ENCODE data around the gene DYRK1A. TPM values are rescaled to one million over a fixed set of nuclear protein-coding genes. Genes with fewer than 3 reads are reported as not detected.
A peak's percentile ranks its signal among the peaks of the same experiment; 100 is the strongest.

DYRK1A gene
- total RNA-seq, 1 experiment from 2014 or later, result 79.8 TPM

GRCh38 chr21:37449302-37449937, 82.8 kb downstream of the DYRK1A start:
- peak; percentile 48 for DNase-seq (ENCODE audit: low read depth)

DNA sequence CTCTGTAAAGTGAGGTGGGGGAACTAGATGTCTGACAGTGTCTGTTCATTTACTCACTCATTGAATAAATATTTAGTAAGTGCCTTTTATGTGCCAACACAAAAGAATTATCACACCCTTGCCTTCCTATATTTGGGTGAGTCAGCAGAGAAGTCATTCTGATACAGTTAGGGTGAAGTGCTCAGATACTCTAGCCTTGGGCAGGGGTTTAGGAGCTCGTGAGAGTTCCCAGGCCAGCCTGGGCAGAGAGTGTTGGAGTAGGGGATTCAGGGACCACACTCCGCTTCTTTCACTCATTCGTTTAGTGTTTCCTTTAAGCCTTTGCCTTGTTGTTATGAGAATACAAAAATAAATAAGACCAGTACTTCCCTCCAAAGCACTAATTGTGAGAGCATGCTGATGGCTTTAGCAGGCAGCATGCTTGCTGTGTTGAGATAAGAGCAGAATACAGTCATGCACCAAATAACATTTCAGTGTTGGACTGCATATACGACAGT, 83.9 kb downstream of the DYRK1A start:
- DNase-seq (ENCODE audit: low read depth), result peak; percentile 80

GRCh38 chr21:37451446-37451845, 84.9 kb downstream of the DYRK1A start:
- no peak for DNase-seq (ENCODE audit: low read depth)

GRCh38 chr21:37452227-37452626, 85.7 kb downstream of the DYRK1A start:
- peak; percentile 93 for DNase-seq (ENCODE audit: low read depth)

DNA sequence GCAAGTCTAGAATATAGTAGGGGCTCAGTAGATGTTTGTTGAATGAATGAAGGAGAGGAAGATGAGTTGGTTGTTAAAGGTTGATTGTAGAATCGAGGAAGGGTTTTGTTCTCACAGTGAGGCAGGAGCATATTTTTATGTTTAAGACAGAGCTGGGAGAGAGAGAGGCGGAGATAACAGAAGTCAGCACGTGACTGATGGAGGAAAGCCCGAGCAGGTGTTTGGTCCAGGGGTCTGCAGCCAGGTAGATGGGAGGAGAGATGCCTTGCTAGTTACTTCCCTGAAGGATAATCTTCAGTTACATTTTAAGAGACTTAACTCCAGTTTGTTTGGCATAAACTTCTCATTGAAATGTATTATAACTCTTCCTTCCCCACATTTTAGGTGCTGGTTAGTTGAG, 86.8 kb downstream of the DYRK1A start:
- no peak for DNase-seq (ENCODE audit: low read depth)

DNA sequence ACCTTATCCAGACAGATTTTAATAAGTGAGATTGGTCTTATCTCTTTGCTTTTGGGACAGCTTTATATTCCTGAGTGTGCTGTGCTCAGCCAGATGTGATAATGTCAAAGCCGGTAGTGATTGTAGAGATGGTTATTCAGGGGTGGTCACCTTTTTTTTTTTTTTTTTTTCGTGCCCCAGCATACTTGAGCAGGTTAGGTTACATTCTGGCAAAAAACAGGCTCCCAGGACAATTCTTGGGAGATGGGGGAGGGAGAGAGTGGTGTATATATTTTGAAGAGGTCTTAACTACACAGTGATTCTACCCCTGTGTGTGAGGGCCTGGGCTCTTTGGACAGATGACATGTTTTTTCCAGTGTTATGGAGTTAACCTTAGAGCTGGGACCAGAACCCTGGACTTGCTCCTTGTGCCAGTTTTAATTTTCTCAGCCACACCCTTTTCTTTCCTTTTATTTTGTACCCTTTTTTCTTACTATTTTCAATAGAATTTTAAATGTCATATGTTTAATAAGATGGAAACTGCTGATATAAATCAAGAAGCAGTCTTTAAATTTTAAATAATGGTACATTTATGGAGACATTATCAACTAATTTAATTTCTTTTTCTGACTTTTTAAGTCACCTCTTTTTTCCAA, 88.4 kb downstream of the DYRK1A start:
- DNase-seq (ENCODE audit: low read depth), result no peak

- no peak for DNase-seq (ENCODE audit: low read depth)
Observed at GRCh38 chr21:37455504-37455911, 88.9 kb downstream of the DYRK1A start.

DNA sequence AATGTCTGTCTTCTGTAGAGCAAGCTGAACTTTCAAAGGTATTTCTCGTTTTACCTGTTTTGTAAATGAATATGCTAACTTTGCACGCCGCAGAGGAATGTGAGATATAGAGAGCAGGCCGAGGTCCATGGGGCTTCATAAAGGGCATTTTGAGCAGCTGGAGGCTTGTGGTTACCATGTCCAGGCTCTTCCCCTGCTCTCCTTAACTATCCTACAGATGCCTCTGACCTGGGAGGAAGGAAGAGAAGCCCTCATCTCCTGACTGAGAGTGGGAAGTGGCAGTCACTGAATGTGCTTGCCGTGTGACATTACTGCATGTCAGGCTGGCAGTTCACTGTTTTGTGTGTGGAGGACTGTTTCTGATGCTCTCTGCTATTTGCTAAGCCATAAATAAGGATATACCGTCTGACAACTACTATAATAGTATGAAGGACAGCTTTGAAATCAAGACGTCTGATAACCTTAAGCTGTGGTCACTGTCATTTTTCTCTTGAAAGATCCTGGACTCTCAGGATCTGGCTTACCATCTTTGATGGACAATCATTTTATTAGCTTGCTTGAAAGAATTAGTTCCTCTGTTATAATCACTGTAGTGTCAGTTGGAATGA, 92.2 kb downstream of the DYRK1A start:
- no peak for DNase-seq (ENCODE audit: low read depth)

DNA sequence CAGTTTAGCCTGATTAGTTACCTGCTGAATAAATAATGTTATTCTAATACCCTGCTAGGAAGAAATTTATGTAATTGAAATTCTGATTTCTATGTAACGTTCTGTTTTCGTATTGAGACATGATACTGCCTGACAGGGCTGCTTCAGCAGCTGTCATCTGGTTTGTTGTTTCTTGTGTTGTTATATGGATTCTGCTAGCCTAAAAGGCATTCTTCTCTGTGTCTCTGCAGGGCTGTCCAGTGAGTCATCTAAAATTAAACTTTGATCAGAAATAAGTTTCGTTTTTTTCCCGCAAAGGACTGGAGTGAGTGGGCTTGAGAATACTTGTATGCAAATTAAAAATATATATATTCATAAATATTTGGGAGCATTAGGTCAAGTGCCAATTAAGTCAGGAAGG, 93.0 kb downstream of the DYRK1A start:
- peak; percentile 53 for DNase-seq (ENCODE audit: low read depth)

- no peak for DNase-seq (ENCODE audit: low read depth)
Observed at GRCh38 chr21:37460196-37460595, 93.6 kb downstream of the DYRK1A start.

- DNase-seq (ENCODE audit: low read depth), result no peak
Observed at GRCh38 chr21:37461479-37461878, 94.9 kb downstream of the DYRK1A start.

GRCh38 chr21:37462087-37462861, 95.7 kb downstream of the DYRK1A start:
- DNase-seq (ENCODE audit: low read depth), result no peak

- DNase-seq (ENCODE audit: low read depth), result peak; percentile 46
Observed at GRCh38 chr21:37463083-37463801, 96.7 kb downstream of the DYRK1A start.

- DNase-seq (ENCODE audit: low read depth), result peak; percentile 51
Observed at GRCh38 chr21:37467082-37467481, 100.5 kb downstream of the DYRK1A start.

DNA sequence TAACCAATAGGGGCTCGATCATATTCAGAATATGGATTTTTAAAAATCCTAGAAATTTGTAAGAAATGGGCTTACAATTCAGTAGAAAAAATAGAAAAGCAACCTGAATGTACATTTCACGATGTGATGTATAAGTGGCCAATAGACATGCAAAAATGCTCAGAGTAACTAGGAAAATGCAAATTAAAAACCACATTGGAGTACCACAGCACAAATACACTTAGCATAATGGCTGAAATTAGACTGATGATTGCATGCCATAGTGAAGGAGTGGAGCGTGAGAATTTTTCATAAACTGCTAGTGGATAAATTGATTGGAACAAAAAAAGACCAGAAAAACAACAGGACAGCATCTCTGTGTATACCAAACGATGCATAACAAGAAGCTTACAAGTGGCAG, 102.3 kb downstream of the DYRK1A start:
- no peak for DNase-seq (ENCODE audit: low read depth)

DNA sequence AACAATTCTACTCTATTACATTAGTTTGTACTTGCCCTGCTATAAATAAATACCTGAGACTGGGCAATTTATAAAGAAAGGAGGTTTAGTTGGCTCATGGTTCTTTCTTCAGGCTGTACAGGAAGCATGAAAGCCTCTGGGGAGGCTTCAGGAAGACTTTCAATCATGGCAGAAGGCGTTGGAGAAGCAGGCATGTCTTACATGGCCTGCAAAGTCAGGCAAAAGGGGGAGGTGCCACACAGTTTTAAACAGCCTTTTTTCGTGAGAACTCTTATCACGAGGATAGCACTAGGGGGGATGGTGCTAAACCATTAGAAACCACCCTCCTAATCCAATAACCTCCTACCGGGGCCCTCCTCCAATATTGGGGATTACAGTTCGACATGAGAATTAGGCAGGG, 102.9 kb downstream of the DYRK1A start:
- no peak for DNase-seq (ENCODE audit: low read depth)

DNA sequence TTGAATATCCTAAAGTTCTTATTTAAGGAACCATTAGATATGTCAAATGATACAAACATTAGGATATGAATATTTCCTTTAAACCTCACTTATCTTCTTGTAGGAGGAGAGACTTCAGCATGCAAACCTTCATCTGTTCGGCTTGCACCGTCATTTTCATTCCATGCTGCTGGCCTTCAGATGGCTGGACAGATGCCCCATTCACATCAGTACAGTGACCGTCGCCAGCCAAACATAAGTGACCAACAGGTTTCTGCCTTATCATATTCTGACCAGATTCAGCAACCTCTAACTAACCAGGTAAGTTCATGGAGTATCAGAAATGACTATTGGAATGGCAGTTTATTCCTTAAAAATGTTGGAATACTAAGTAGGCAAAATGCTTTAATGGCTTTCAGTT, 106.0 kb downstream of the DYRK1A start:
- no peak for DNase-seq (ENCODE audit: low read depth)

DNA sequence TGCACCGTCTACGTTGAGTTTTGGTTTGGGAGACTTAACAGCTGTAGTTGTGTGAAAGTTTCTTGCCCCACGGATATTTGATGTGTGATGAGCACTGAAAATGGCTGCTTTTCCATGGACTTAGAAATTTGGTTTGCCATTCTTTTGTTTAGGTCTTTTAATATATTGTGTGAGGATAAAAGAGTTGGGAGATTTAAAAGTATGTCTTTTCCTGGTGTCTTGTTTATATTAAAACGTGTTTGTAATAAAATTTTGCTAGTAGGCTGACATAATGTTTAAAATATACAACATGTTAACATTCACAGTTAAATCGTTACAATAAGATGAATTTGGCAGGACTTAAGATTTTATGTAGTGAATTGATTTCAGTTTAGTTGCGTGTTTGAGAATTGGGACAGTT, 106.9 kb downstream of the DYRK1A start:
- DNase-seq (ENCODE audit: low read depth), result no peak

DNA sequence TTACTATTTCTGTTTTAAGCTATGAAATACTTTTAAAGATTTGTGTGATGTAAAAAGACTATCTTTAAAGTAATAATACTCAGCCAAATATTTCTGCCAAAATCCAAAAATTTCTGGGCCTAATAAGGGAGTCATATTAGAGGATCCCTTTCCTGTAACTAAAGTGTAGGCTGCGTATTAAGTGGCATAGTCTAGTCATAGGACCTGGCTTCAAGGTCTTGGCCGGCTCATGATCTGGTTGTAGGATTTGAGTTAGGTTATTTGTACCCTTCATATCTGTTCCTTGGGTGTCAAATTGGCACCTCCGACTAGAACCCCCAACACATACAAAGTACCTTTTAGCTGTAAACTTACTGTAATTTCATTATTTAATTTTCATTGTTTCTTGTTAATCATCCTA, 107.8 kb downstream of the DYRK1A start:
- DNase-seq (ENCODE audit: low read depth), result no peak

GRCh38 chr21:37475186-37475868, 108.8 kb downstream of the DYRK1A start:
- DNase-seq (ENCODE audit: low read depth), result no peak

- no peak for DNase-seq (ENCODE audit: low read depth)
Observed at GRCh38 chr21:37478794-37479193, 112.2 kb downstream of the DYRK1A start.
